NCI-H2107 treated with DMSO at 0.1 percent for 48 hours (cell line): ENCODE measurements around the gene PMPCA.
A peak's percentile ranks its signal among the peaks of the same experiment; 100 is the strongest.

Source experiments
- DNase-seq: peaks from one replicate; lab custom pipeline; 2025; ENCODE audit not compliant: unreplicated experiment; lab: John Stamatoyannopoulos, UW

Gene PMPCA

GRCh38 chr9:136433849-136434579 lies 23.6 kb downstream of the PMPCA start:
- no peak for DNase-seq

GRCh38 chr9:136434580-136435169 lies 24.2 kb downstream of the PMPCA start:
- DNase-seq, result no peak

GRCh38 chr9:136436055-136436634 lies 25.7 kb downstream of the PMPCA start:
- no peak for DNase-seq

- no peak for DNase-seq
These were observed 27.0 kb downstream of the PMPCA start for GRCh38 chr9:136437430-136437829.

GRCh38 chr9:136437839-136438547 lies 27.5 kb downstream of the PMPCA start:
- DNase-seq, result no peak

- no peak for DNase-seq
These were observed 28.4 kb downstream of the PMPCA start for GRCh38 chr9:136438548-136439480.

- DNase-seq, result peak; percentile 27
These were observed 29.3 kb downstream of the PMPCA start, which contains the start of gene INPP5E for GRCh38 chr9:136439481-136440408. Gene INPP5E, minus strand, starts transcription at chr9:136439845. Its CDS starts 426 bp downstream, at chr9:136439419.

- DNase-seq, result no peak
These were observed 30.8 kb downstream of the PMPCA start for GRCh38 chr9:136441191-136441680.

- no peak for DNase-seq
These were observed 31.3 kb downstream of the PMPCA start for GRCh38 chr9:136441681-136442245.

GRCh38 chr9:136442265-136442664 lies 31.8 kb downstream of the PMPCA start:
- no peak for DNase-seq

- DNase-seq, result no peak
These were observed 32.6 kb downstream of the PMPCA start for GRCh38 chr9:136443087-136443486.

GRCh38 chr9:136443687-136444086 lies 33.2 kb downstream of the PMPCA start:
- no peak for DNase-seq

- DNase-seq, result no peak
These were observed 33.6 kb downstream of the PMPCA start for GRCh38 chr9:136444102-136444501.

- no peak for DNase-seq
These were observed 35.3 kb downstream of the PMPCA start for GRCh38 chr9:136445799-136446198.

GRCh38 chr9:136447173-136447778 lies 36.8 kb downstream of the PMPCA start:
- no peak for DNase-seq

- DNase-seq, result no peak
These were observed 38.2 kb downstream of the PMPCA start for GRCh38 chr9:136448655-136449054.

GRCh38 chr9:136451221-136451877 lies 40.9 kb downstream of the PMPCA start:
- DNase-seq, result no peak

GRCh38 chr9:136453326-136453725 lies 42.9 kb downstream of the PMPCA start:
- DNase-seq, result no peak
